HepG2 (cell line): Measurements from ENCODE around the gene TRIM8.

Experiments used
- CTCF ChIP-seq: sonication (generic); formaldehyde crosslinking; IDR thresholded peaks from 2 replicates; pipeline ENCODE4 v1.5.0; 2020; ENCODE audit warnings: mild to moderate bottlenecking, missing genetic modification reagents, moderate library complexity
- EP300 ChIP-seq, 3 experiments: sonication (generic) in 1 of 3; formaldehyde crosslinking in 1 of 3; IDR thresholded peaks; 2 replicates each; pipeline versions ENCODE4 v1.5.1 to v1.6.1; 2011 to 2020; ENCODE audit warnings: low read depth in 2 of 3, low read length in 2 of 3, borderline replicate concordance in 1 of 3, improper control_type of control experiment in 1 of 3, mild to moderate bottlenecking in 1 of 3, missing genetic modification reagents in 1 of 3, moderate library complexity in 1 of 3
- GATAD1 ChIP-seq: IDR thresholded peaks from 2 replicates; pipeline ENCODE4 v1.6.1; 2016; ENCODE audit warnings: missing genetic modification reagents, missing compliant biosample characterization
- PITX1 ChIP-seq: sonication (generic); formaldehyde crosslinking; IDR thresholded peaks from 2 replicates; pipeline ENCODE4 v1.5.1; 2020; ENCODE audit warnings: mild to moderate bottlenecking, missing genetic modification reagents
- POLR2A ChIP-seq, 2 experiments: IDR thresholded peaks; 2 replicates each; pipeline ENCODE4 v1.6.1; 2011; ENCODE audit warnings: low read depth in 2 of 2, low read length in 2 of 2, mild to moderate bottlenecking in 1 of 2, moderate library complexity in 1 of 2; ENCODE audit not compliant: insufficient read depth in 1 of 2
- RNF2 ChIP-seq: fragments of 450-650 bp; conservative IDR thresholded peaks from 2 replicates; pipeline ENCODE4 v1.6.1; 2016; ENCODE audit warnings: low read depth
- SRSF9 ChIP-seq: fragments of 200-400 bp; formaldehyde crosslinking; IDR thresholded peaks from 2 replicates; pipeline ENCODE4 v1.6.1; 2018; ENCODE audit warnings: borderline replicate concordance, mild to moderate bottlenecking, low read depth, low read length; ENCODE audit not compliant: insufficient read depth, poor library complexity, severe bottlenecking
- TCF12 ChIP-seq, 2 experiments: fragments of 450-650 bp in 1 of 2; sonication (generic) in 1 of 2; formaldehyde crosslinking in 1 of 2; IDR thresholded peaks; 2 replicates each; pipeline versions ENCODE4 v1.6.1 to v1.8.0; 2017 to 2022; ENCODE audit warnings: antibody characterized with exemption in 1 of 2, mild to moderate bottlenecking in 1 of 2, missing genetic modification reagents in 1 of 2, moderate library complexity in 1 of 2
- YY1 ChIP-seq: IDR thresholded peaks from 2 replicates; pipeline ENCODE4 v1.6.1; 2011; ENCODE audit warnings: low read length, low read depth, moderate library complexity, mild to moderate bottlenecking; ENCODE audit not compliant: insufficient read depth, insufficient replicate concordance
- ZNF354B ChIP-seq: sonication (generic); formaldehyde crosslinking; IDR thresholded peaks from 2 replicates; pipeline ENCODE4 v1.8.0; 2022; ENCODE audit warnings: mild to moderate bottlenecking, missing genetic modification reagents

- TF ChIP-seq TCF12 (IDR thresholded peaks at IDR 0.05): no peak
- no peak for TF ChIP-seq TCF12 (CRISPR knock-in tag; IDR thresholded peaks at IDR 0.05)
- no peak for TF ChIP-seq SRSF9
- no peak for TF ChIP-seq GATAD1 (CRISPR knock-in tag)
- TF ChIP-seq POLR2A (IDR thresholded peaks at IDR 0.05; ENCODE audit: insufficient read depth in 1 of 2, low read depth in 2 of 2, low read length in 2 of 2): no peak
- no peak for TF ChIP-seq YY1
- no peak for TF ChIP-seq CTCF
- no peak for TF ChIP-seq PITX1 (CRISPR knock-in tag)
- TF ChIP-seq RNF2: no peak
- TF ChIP-seq EP300 (IDR thresholded peaks at IDR 0.05; ENCODE audit: low read depth in 2 of 2, low read length in 2 of 2): no peak
- no peak for TF ChIP-seq EP300 (CRISPR knock-in tag; IDR thresholded peaks at IDR 0.05; ENCODE audit: borderline replicate concordance)
- no peak for TF ChIP-seq ZNF354B (CRISPR knock-in tag)
Observed at GRCh38 chr10:102678068-102678400, 33.8 kb downstream of the TRIM8 start.
